Measurements from ENCODE around the gene PSMD4. TPM values are rescaled to one million over a fixed set of nuclear protein-coding genes. Genes with fewer than 3 reads are reported as not detected.
A peak's percentile ranks its signal among the peaks of the same experiment; 100 is the strongest.

The PSMD4 gene
- total RNA-seq, 6 experiments from 2014 or later: 194 to 228 (median 217) TPM

DNA sequence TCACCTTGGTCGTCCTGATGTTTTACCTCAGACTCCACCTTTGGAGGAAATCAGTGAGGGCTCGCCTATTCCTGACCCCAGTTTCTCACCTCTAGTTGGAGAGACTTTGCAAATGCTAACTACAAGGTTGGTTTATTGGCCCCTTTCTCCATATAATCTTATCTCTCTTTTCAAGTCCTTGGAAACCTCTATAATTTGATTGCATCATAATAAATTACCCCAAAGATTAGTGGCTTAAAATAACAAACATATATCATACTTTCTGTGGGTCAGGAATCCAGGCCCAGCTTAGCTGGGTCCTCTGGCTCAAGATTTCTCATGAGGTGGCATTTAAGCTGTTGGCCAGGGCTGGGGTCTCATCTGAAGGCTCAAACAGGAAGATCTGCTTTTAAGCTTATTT lies 12.1 kb upstream of the PSMD4 start:
- H3K4me3 Mint-ChIP-seq: no peak overlapping the region
- no peak overlapping the region; the same call in 1 of the 2 replicates for H3K27ac Mint-ChIP-seq
- H3K27me3 Mint-ChIP-seq (ENCODE audit: insufficient read depth): peaks cover 4% of the 10 kb centered on the region

DNA sequence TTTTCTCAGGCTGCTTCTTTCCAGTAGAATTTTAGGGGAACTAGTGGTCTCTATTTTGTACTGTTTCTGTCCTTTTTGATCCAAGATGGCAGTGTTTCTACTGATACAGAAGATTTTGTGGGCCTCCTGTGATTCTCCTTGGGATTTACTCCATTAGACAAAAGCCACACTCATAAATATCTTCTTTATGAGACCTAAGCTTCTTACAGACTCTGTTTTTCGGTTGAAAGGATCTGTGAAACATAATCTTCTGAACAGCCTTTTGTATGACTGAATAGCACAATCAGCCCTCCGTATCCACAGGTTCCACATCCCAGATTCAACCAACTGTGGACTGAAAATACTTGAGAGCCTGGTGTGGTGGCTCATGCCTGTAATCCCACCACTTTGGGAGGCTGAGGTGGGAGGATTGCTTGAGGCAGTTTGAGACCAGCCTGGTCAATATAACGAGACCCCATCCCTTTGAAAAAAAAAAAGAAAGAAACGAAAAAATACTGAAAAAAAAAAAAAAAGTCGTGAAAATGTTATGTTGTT lies 10.8 kb upstream of the PSMD4 start:
- no peak for DNase-seq
- TF ChIP-seq, protein P1, sequence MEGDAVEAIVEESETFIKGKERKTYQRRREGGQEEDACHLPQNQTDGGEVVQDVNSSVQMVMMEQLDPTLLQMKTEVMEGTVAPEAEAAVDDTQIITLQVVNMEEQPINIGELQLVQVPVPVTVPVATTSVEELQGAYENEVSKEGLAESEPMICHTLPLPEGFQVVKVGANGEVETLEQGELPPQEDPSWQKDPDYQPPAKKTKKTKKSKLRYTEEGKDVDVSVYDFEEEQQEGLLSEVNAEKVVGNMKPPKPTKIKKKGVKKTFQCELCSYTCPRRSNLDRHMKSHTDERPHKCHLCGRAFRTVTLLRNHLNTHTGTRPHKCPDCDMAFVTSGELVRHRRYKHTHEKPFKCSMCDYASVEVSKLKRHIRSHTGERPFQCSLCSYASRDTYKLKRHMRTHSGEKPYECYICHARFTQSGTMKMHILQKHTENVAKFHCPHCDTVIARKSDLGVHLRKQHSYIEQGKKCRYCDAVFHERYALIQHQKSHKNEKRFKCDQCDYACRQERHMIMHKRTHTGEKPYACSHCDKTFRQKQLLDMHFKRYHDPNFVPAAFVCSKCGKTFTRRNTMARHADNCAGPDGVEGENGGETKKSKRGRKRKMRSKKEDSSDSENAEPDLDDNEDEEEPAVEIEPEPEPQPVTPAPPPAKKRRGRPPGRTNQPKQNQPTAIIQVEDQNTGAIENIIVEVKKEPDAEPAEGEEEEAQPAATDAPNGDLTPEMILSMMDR (IDR thresholded peaks at IDR 0.05): no peak
- Mint-ChIP-seq H3K4me3 (no peak overlapping the region), H3K27ac (peak overlapping the region; percentile 42; the same call in 1 of the 2 replicates), H3K9me3 (no peaks in the 10 kb centered on the region), H3K27me3 (ENCODE audit: insufficient read depth) (peaks cover 4% of the 10 kb centered on the region), H3K36me3 (ENCODE audit: low read depth) (peaks cover 53% of the 10 kb centered on the region), H3K4me1 (ENCODE audit: low read depth) (peaks cover 2% of the 10 kb centered on the region)

More for the DNA sequence above, 12.1 kb upstream of the PSMD4 start:
- Mint-ChIP-seq H3K36me3 (ENCODE audit: low read depth) (peaks cover 56% of the 10 kb centered on the region), H3K4me1 (ENCODE audit: low read depth) (peaks cover 15% of the 10 kb centered on the region), H3K9me3 (no peaks in the 10 kb centered on the region)
- no peak for DNase-seq
- TF ChIP-seq, protein P1 (IDR thresholded peaks at IDR 0.05): no peak

DNA sequence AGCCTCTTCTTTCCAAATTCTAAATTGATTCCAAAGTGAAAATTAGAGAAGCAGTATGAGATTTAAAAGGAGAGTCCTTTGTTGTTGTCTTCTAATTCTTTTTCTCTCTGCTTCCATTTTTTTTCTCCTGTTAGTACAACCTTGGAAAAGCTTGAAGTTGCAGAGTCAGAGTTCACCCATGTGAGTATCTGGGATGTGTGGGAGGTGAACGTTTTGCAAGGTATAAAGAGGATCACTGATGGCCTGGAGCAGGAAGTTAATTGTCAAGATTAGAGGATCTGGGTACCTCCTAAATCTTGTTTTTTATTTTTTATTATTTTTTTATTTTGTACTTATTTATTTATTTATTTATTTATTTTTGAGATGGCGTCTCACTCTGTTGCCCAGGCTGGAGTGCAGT lies 7.7 kb upstream of the PSMD4 start:
- Mint-ChIP-seq H3K36me3 (ENCODE audit: low read depth) (peaks cover 55% of the 10 kb centered on the region), H3K9me3 (no peaks in the 10 kb centered on the region), H3K27me3 (ENCODE audit: insufficient read depth) (no peaks in the 10 kb centered on the region; the same call in none of the 2 replicates), H3K4me3 (no peak overlapping the region), H3K27ac (no peak overlapping the region; the same call in 1 of the 2 replicates), H3K4me1 (ENCODE audit: low read depth) (no peaks in the 10 kb centered on the region; the same call in 1 of the 2 replicates)
- TF ChIP-seq, protein P1 (IDR thresholded peaks at IDR 0.05): no peak
- DNase-seq: no peak

DNA sequence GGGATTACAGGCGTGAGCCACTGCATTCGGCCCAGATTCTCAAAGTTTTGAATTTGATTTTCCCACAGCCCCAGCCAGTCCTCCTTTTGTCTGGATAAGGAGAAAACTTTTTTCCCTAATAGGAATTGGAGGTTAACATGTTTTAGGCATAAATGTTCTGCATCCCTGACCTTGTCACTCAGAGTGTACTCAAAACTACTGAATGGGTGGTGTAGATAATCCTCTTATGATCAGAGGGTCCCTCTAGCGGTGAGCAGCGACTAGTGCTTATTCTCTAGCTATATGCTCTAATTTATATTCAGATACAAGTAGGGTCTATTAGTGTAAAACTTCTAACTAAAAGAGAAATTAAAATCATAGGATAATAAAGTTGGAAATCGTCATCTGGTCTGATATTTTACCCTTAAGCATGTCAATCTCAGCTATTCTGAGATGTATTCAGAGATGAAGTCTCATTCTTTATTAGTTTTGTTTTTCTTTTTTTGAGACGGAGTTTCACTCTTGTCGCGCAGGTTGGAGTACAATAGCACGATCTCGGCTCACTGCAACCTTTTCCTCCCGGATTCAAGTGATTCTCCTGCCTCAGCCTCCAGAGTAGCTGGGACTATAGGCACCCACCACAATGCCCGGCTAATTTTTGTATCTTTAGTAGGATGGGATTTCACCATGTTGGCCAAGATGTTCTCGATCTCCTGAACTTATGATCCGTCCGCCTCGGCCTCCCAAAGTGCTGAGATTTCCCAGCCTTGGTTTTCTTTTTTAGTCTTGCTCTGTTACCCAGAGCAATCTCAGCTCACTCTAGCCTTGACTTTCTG lies 2.7 kb upstream of the PSMD4 start:
- Mint-ChIP-seq H3K27me3 (ENCODE audit: insufficient read depth) (peaks cover 6% of the 10 kb centered on the region), H3K36me3 (ENCODE audit: low read depth) (peaks cover 29% of the 10 kb centered on the region), H3K4me1 (ENCODE audit: low read depth) (peaks cover 12% of the 10 kb centered on the region), H3K9me3 (peaks cover 5% of the 10 kb centered on the region; the same call in 1 of the 2 replicates), H3K27ac (no peak overlapping the region; the same call in 1 of the 2 replicates), H3K4me3 (no peak overlapping the region)
- peak; percentile 71 for DNase-seq
- TF ChIP-seq, protein P1 (IDR thresholded peaks at IDR 0.05): peak; percentile 89

GRCh38 chr1:151255381-151255780 lies 847 bp downstream of the PSMD4 start:
- H3K4me3 Mint-ChIP-seq: peak overlapping the region; percentile 97
- H3K4me1 Mint-ChIP-seq (ENCODE audit: low read depth): peaks cover 18% of the 10 kb centered on the region
- peaks cover 5% of the 10 kb centered on the region; the same call in 1 of the 2 replicates for H3K9me3 Mint-ChIP-seq
- H3K27ac Mint-ChIP-seq: peak overlapping the region; percentile 99
- peak; percentile 6 for DNase-seq
- H3K27me3 Mint-ChIP-seq (ENCODE audit: insufficient read depth): peaks cover 6% of the 10 kb centered on the region
- TF ChIP-seq, protein P1 (IDR thresholded peaks at IDR 0.05): no peak
- H3K36me3 Mint-ChIP-seq (ENCODE audit: low read depth): peaks cover 18% of the 10 kb centered on the region

All from HFFc6 (cell line).